ENCODE results near the gene CYTL1. TPM values are rescaled to one million over a fixed set of nuclear protein-coding genes. Genes with fewer than 3 reads are reported as not detected.

The CYTL1 gene
- total and polyA plus RNA-seq, 8 donors: 0.73 to 56.3 (median 26.8) TPM

GRCh38 chr4:4968161-4968725, 51.0 kb downstream of the CYTL1 start:
- ATAC-seq: no peak
- TF ChIP-seq CTCF (IDR thresholded peaks at IDR 0.05): no peak
- no peaks in the 10 kb centered on the region for H3K4me1 ChIP-seq
- H3K9me3 ChIP-seq: peaks cover 0 to 14% of the 10 kb centered on the region in 2 donors
- H3K27me3 ChIP-seq: no peaks in the 10 kb centered on the region
- no peak overlapping the region for H3K4me3 ChIP-seq
- intact Hi-C loops (cut with DNase I): no loop called here
- H3K36me3 ChIP-seq: no peaks in the 10 kb centered on the region
- no peak overlapping the region for H3K27ac ChIP-seq
- DNase-seq: no peak

Other genes with a start within 250 kb of the CYTL1 start
- gene MSX1, start 159.8 kb downstream of the CYTL1 start, total RNA-seq: 1 to 10 TPM; 2.0 to 2.9 TPM
- gene MSX1, start 159.8 kb downstream of the CYTL1 start, polyA plus RNA-seq (ENCODE audit: insufficient read length in 6 of 6): 1 to 10 TPM; 1.2 to 4.2 (median 1.6) TPM
- gene STK32B, start 32.0 kb upstream of the CYTL1 start, total RNA-seq: 1 to 10 TPM in 1 of 2 donors, under 1 TPM in 1; 0.90 to 1.9 TPM
- gene STK32B, start 32.0 kb upstream of the CYTL1 start, polyA plus RNA-seq (ENCODE audit: insufficient read length in 6 of 6): 1 to 10 TPM; 2.8 to 5.1 (median 3.8) TPM